HCT116 (cell line): ENCODE data around the gene FAM20C. TPM values are rescaled to one million over a fixed set of nuclear protein-coding genes. Genes with fewer than 3 reads are reported as not detected.

Experiments used
- ATAC-seq: fragments of 200-7000 bp; cut with Tn5 transposase; 2 replicates; pipeline ENCODE4 v1.9.1; 2020; ENCODE audit warnings: mild to moderate bottlenecking, moderate library complexity
- BruUV-seq: library from RNA; stranded (reverse); fragments of 400-500 nt; replicated peaks from 2 replicates; lab custom pipeline; 2021; lab: Mats Ljungman, UMichigan
- CTCF ChIA-PET: fragments of 300-600 bp; sonication (Branson Sonifier 250); formaldehyde crosslinking; loops from one replicate; lab custom pipeline; 2021; ENCODE audit warnings: antibody characterized with exemption; lab: Charles Lee
- POLR2A ChIA-PET: fragments of 300-600, 350-600 bp; sonication (Branson Sonifier 250); formaldehyde crosslinking; loops from one replicate; lab custom pipeline; 2021; ENCODE audit warnings: antibody characterized with exemption; lab: Charles Lee
- RAD21 ChIA-PET, 2 experiments: fragments of 300-600 bp; sonication (Branson Sonifier 250); formaldehyde crosslinking; loops; one replicate each; lab custom pipeline; 2023; ENCODE audit warnings: low total read pairs in 2 of 2; ENCODE audit not compliant: uncharacterized antibody in 2 of 2, unreplicated experiment in 2 of 2, low non-redundant PET in 1 of 2; lab: Charles Lee
- DNase-seq: peaks from one replicate; pipeline ENCODE4 v3.0.0-alpha.2; 2010; ENCODE audit warnings: low read depth, low spot score
- H2AFZ ChIP-seq: fragments of 200-600 bp; shearing (Covaris generic), sonication (generic); 2 replicates; pipeline ENCODE4 v1.6.1; 2017; ENCODE audit warnings: low read depth, mixed run types, mixed read lengths, antibody characterized with exemption, low read length; ENCODE audit not compliant: poor library complexity, severe bottlenecking
- H3K27ac ChIP-seq: 2 replicates; pipeline ENCODE4 v1.5.1; 2012; ENCODE audit warnings: low read depth, low read length
- H3K27me3 ChIP-seq: fragments of 200-600 bp; sonication (generic); 2 replicates; pipeline ENCODE4 v1.6.1; 2016; ENCODE audit warnings: mixed run types, low read length, mixed read lengths; ENCODE audit not compliant: insufficient read depth
- H3K36me3 ChIP-seq, 2 experiments: fragments of 200-500 bp in 1 of 2; fragments of 200-600 bp in 1 of 2; sonication (Bioruptor generic) in 1 of 2; sonication (generic) in 1 of 2; 2 replicates each; pipeline versions ENCODE4 v1.5.1 to v1.6.1; 2014 to 2016; ENCODE audit warnings: low read length in 2 of 2, inconsistent platforms in 1 of 2, mixed read lengths in 1 of 2, mixed run types in 1 of 2; ENCODE audit not compliant: insufficient read depth in 2 of 2, control insufficient read depth in 1 of 2
- H3K4me1 ChIP-seq, 2 experiments: fragments of 200-600 bp in 1 of 2; sonication (generic) in 1 of 2; 2 replicates each; pipeline versions ENCODE4 v1.5.1 to v1.6.1; 2012 to 2017; ENCODE audit warnings: low read length in 2 of 2, inconsistent platforms in 1 of 2, mild to moderate bottlenecking in 1 of 2, mixed read lengths in 1 of 2, mixed run types in 1 of 2, moderate library complexity in 1 of 2; ENCODE audit not compliant: insufficient read depth in 2 of 2, control insufficient read depth in 1 of 2
- H3K4me2 ChIP-seq: fragments of 200-600 bp; sonication (generic); 2 replicates; pipeline ENCODE4 v1.6.1; 2017; ENCODE audit warnings: mixed run types, low read length, mixed read lengths
- H3K4me3 ChIP-seq, 2 experiments: fragments of 200-600 bp in 1 of 2; sonication (generic) in 1 of 2; replicated peaks in 1 of 2; 2 replicates each; pipeline ENCODE4 v1.5.1; 2011 to 2016; ENCODE audit warnings: low read length in 2 of 2, control low read depth in 1 of 2, low read depth in 1 of 2, mild to moderate bottlenecking in 1 of 2, mixed read lengths in 1 of 2, mixed run types in 1 of 2
- H3K79me2 ChIP-seq: fragments of 200-600 bp; sonication (generic); 2 replicates; pipeline ENCODE4 v1.6.1; 2017; ENCODE audit warnings: mild to moderate bottlenecking, mixed run types, low read length, moderate library complexity, mixed read lengths; ENCODE audit not compliant: insufficient read depth
- H3K9ac ChIP-seq: fragments of 200-600 bp; sonication (generic); 2 replicates; pipeline ENCODE4 v1.6.1; 2016; ENCODE audit warnings: low read length, mixed read lengths
- H3K9me2 ChIP-seq: fragments of 200-600 bp; sonication (generic), shearing (Covaris generic); 2 replicates; pipeline ENCODE4 v1.6.1; 2017; ENCODE audit warnings: mixed run types, mild to moderate bottlenecking, moderate library complexity; ENCODE audit not compliant: insufficient read depth
- H3K9me3 ChIP-seq, 2 experiments: fragments of 200-500 bp in 1 of 2; fragments of 200-600 bp in 1 of 2; sonication (Bioruptor generic) in 1 of 2; sonication (generic) in 1 of 2; 2 replicates each; pipeline ENCODE4 v1.6.1; 2014 to 2017; ENCODE audit warnings: low read length in 2 of 2, mixed read lengths in 2 of 2, inconsistent platforms in 1 of 2, low read depth in 1 of 2, mild to moderate bottlenecking in 1 of 2, mixed run types in 1 of 2, moderate library complexity in 1 of 2; ENCODE audit not compliant: control insufficient read depth in 1 of 2, insufficient read depth in 1 of 2
- H4K20me1 ChIP-seq: fragments of 200-600 bp; sonication (generic), shearing (Covaris generic); 2 replicates; pipeline ENCODE4 v1.6.1; 2017; ENCODE audit warnings: mixed run types, mild to moderate bottlenecking, moderate library complexity; ENCODE audit not compliant: insufficient read depth
- CBX3 ChIP-seq: IDR thresholded peaks from 2 replicates; pipeline ENCODE4 v1.6.1; 2012; ENCODE audit warnings: low read depth
- CEBPB ChIP-seq: IDR thresholded peaks from 2 replicates; pipeline ENCODE4 v1.6.1; 2012; ENCODE audit warnings: low read depth
- CTCF ChIP-seq, 3 experiments: fragments of 200-600 bp in 1 of 3; sonication (generic) in 1 of 3; IDR thresholded peaks in 2 of 3; conservative IDR thresholded peaks in 1 of 3; 2 replicates each; pipeline ENCODE4 v1.5.1; 2012 to 2017; ENCODE audit warnings: low read depth in 2 of 3, low read length in 2 of 3, antibody characterized with exemption in 1 of 3, borderline replicate concordance in 1 of 3, control low read depth in 1 of 3, mild to moderate bottlenecking in 1 of 3, mixed read lengths in 1 of 3, mixed run types in 1 of 3, moderate library complexity in 1 of 3; ENCODE audit not compliant: insufficient read depth in 1 of 3
- ELF1 ChIP-seq: IDR thresholded peaks from 2 replicates; pipeline ENCODE4 v1.6.1; 2012; ENCODE audit warnings: low read depth, borderline replicate concordance
- EZH2phosphoT487 ChIP-seq: fragments of 200-600 bp; IDR thresholded peaks from 2 replicates; pipeline ENCODE4 v1.6.1; 2018; ENCODE audit warnings: antibody characterized with exemption, borderline replicate concordance
- FOSL1 ChIP-seq: IDR thresholded peaks from 2 replicates; pipeline ENCODE4 v1.6.1; 2012; ENCODE audit warnings: low read depth
- POLR2A ChIP-seq: IDR thresholded peaks from 2 replicates; pipeline ENCODE4 v1.7.0; 2011; ENCODE audit warnings: borderline replicate concordance; ENCODE audit not compliant: insufficient read depth, insufficient read length; ENCODE audit errors: extremely low read depth
- POLR2AphosphoS5 ChIP-seq: IDR thresholded peaks from 2 replicates; pipeline ENCODE4 v1.6.1; 2011; ENCODE audit warnings: mild to moderate bottlenecking, low read depth, low read length, moderate library complexity
- SIN3A ChIP-seq: IDR thresholded peaks from 2 replicates; pipeline ENCODE4 v1.6.1; 2012; ENCODE audit warnings: low read depth
- SP1 ChIP-seq: IDR thresholded peaks from 2 replicates; pipeline ENCODE4 v1.6.1; 2012; ENCODE audit warnings: low read depth
- SRF ChIP-seq: IDR thresholded peaks from 2 replicates; pipeline ENCODE4 v1.6.1; 2012; ENCODE audit warnings: low read depth
- YY1 ChIP-seq: IDR thresholded peaks from 2 replicates; pipeline ENCODE4 v1.6.1; 2011; ENCODE audit warnings: low read length, low read depth, moderate library complexity, mild to moderate bottlenecking; ENCODE audit not compliant: insufficient replicate concordance; ENCODE audit errors: extremely low read depth
- ZBTB33 ChIP-seq: IDR thresholded peaks from 2 replicates; pipeline ENCODE4 v1.6.1; 2011; ENCODE audit warnings: mild to moderate bottlenecking, low read length, moderate library complexity; ENCODE audit not compliant: insufficient replicate concordance; ENCODE audit errors: extremely low read depth
- intact Hi-C: fragments of 100-400 bp; cut with micrococcal nuclease; formaldehyde crosslinking; loops from 2 replicates; pipeline ENCODE4 v1.10.0; 2022
- total RNA-seq: library from RNA; stranded (reverse); gene quantifications from one replicate; pipeline ENCODE4 v1.2.1, GENCODE V29; 2021; ENCODE audit not compliant: unreplicated experiment

FAM20C gene
- total RNA-seq, 1 experiment from 2014 or later: 27.1 TPM

GRCh38 chr7:174716-175115, 17.7 kb upstream of the FAM20C start:
- DNase-seq: no peak
- Histone ChIP-seq H3K9me2 (no peaks in the 10 kb centered on the region), H3K36me3 (no peaks in the 10 kb centered on the region), H3K27ac (no peak overlapping the region), H3K4me2 (no peak overlapping the region), H3K4me1 (no peaks in the 10 kb centered on the region), H4K20me1 (no peaks in the 10 kb centered on the region), H2AFZ (no peak overlapping the region), H3K4me3 (no peak overlapping the region), H3K9me3 (no peaks in the 10 kb centered on the region), H3K9ac (no peak overlapping the region), H3K79me2 (no peaks in the 10 kb centered on the region), H3K27me3 (no peaks in the 10 kb centered on the region)
- ChIA-PET RAD21 (no interaction called here), CTCF (no interaction called here), POLR2A (no interaction called here)
- TF ChIP-seq CEBPB: no peak
- TF ChIP-seq POLR2AphosphoS5: no peak
- BruUV-seq: no TSS peak
- intact Hi-C loops: no loop called here
- no peak for ATAC-seq

GRCh38 chr7:175955-176354, 16.4 kb upstream of the FAM20C start:
- no peak overlapping the region for H3K27ac ChIP-seq
- no peak overlapping the region for H3K9ac ChIP-seq
- POLR2A ChIA-PET: no interaction called here
- no peaks in the 10 kb centered on the region for H3K36me3 ChIP-seq
- no peaks in the 10 kb centered on the region for H3K9me3 ChIP-seq
- no peaks in the 10 kb centered on the region for H3K4me1 ChIP-seq
- intact Hi-C loops: no loop called here
- TF ChIP-seq FOSL1 (no peak), POLR2AphosphoS5 (no peak), POLR2A (no peak), SP1 (no peak), SIN3A (no peak), ZBTB33 (no peak), EZH2phosphoT487 (no peak), YY1 (no peak), CBX3 (no peak), ELF1 (no peak), SRF (no peak), CTCF (IDR thresholded peaks at IDR 0.05 in 2 of 3, conservative IDR thresholded peaks at IDR 0.05 in 1 of 3; ENCODE audit: borderline replicate concordance in 1 of 3, insufficient read depth in 1 of 3, low read depth in 2 of 3, low read length in 2 of 3) (no peak)
- no peaks in the 10 kb centered on the region for H3K27me3 ChIP-seq
- no peak overlapping the region for H3K4me3 ChIP-seq
- H3K4me2 ChIP-seq: no peak overlapping the region
- no TSS peak for BruUV-seq
- H3K9me2 ChIP-seq: no peaks in the 10 kb centered on the region
- no peaks in the 10 kb centered on the region for H3K79me2 ChIP-seq
- no peak for DNase-seq
- no peak for ATAC-seq
- H2AFZ ChIP-seq: no peak overlapping the region
- CTCF ChIA-PET: no interaction called here
- no peaks in the 10 kb centered on the region for H4K20me1 ChIP-seq
- RAD21 ChIA-PET: no interaction called here
